ENCODE measurements around the gene PRICKLE2. TPM values are rescaled to one million over a fixed set of nuclear protein-coding genes. Genes with fewer than 3 reads are reported as not detected.

The PRICKLE2 gene
- total RNA-seq, 1 experiment from 2014 or later, result 5.6 TPM

- TF ChIP-seq CTCF (IDR thresholded peaks at IDR 0.05) (no peak), ATF6 (CRISPR knock-in tag; IDR thresholded peaks at IDR 0.05) (no peak), MYBL2 (CRISPR knock-in tag; IDR thresholded peaks at IDR 0.05) (no peak), AFF4 (CRISPR knock-in tag; IDR thresholded peaks at IDR 0.05; ENCODE audit: borderline replicate concordance) (no peak), FOXP1 (CRISPR knock-in tag; IDR thresholded peaks at IDR 0.05; ENCODE audit: borderline replicate concordance) (no peak), STAT6 (CRISPR knock-in tag; conservative IDR thresholded peaks at IDR 0.05; ENCODE audit: low read depth) (no peak), ZMAT4 (CRISPR knock-in tag; IDR thresholded peaks at IDR 0.05) (no peak), ZNF416 (CRISPR knock-in tag; IDR thresholded peaks at IDR 0.05) (no peak), ZNF512 (CRISPR knock-in tag; IDR thresholded peaks at IDR 0.05; ENCODE audit: borderline replicate concordance) (no peak)
Measured at GRCh38 chr3:64109438-64109837, 115.8 kb downstream of the PRICKLE2 start (continued).

- H3K27ac Mint-ChIP-seq, result no peak overlapping the region
- CTCF ChIA-PET, result interaction anchor here (0.8 kb wide), 1 partner anchor 78 kb away, joined by 3 read pairs; no protein-coding TSS in a partner anchor
- H3K4me1 Mint-ChIP-seq, result peaks cover 39% of the 10 kb centered on the region
- peaks cover under 1% of the 10 kb centered on the region; the same call in 1 of the 2 replicates for H3K36me3 Mint-ChIP-seq
- H3K4me3 Mint-ChIP-seq, result no peak overlapping the region
- no peaks in the 10 kb centered on the region for H3K27me3 Mint-ChIP-seq (ENCODE audit: low read depth)
- H3K9me3 Mint-ChIP-seq, result peaks cover 9% of the 10 kb centered on the region
- TF ChIP-seq MYBL2 (CRISPR knock-in tag; IDR thresholded peaks at IDR 0.05) (no peak), RELA (CRISPR knock-in tag; IDR thresholded peaks at IDR 0.05; ENCODE audit: borderline replicate concordance) (no peak), ZNF416 (CRISPR knock-in tag; IDR thresholded peaks at IDR 0.05) (no peak), CTCF (IDR thresholded peaks at IDR 0.05) (no peak), CREB1 (CRISPR knock-in tag; IDR thresholded peaks at IDR 0.05) (no peak), CDX4 (CRISPR knock-in tag; IDR thresholded peaks at IDR 0.05; ENCODE audit: borderline replicate concordance) (no peak), E2F4 (CRISPR knock-in tag; IDR thresholded peaks at IDR 0.05; ENCODE audit: borderline replicate concordance, low read depth) (no peak)
- DNase-seq (ENCODE audit: low spot score), result no peak
- ATAC-seq, result no peak
- POLR2A ChIA-PET, result no interaction called here
Measured at GRCh38 chr3:64108784-64109317, 116.4 kb downstream of the PRICKLE2 start.
